Fibroblast of villous mesenchyme (primary cell): ENCODE measurements around the gene EPB41L2. TPM values are rescaled to one million over a fixed set of nuclear protein-coding genes. Genes with fewer than 3 reads are reported as not detected.

ENCODE experiments used
- DNase-seq: peaks from one replicate; pipeline ENCODE4 v3.0.0-alpha.2; 2010; ENCODE audit warnings: low read depth
- H3K4me3 ChIP-seq: 2 replicates; pipeline ENCODE4 v1.5.1; 2011; ENCODE audit warnings: low read depth, mild to moderate bottlenecking, low read length
- total RNA-seq: library from RNA; depleted of rRNA; stranded (reverse); fragments of >200 nt; gene quantifications from 2 replicates; pipeline ENCODE4 v1.2.3, GENCODE V29; 2012
- TF ChIP-seq, protein P1 (sequence below): IDR thresholded peaks from 2 replicates; pipeline ENCODE4 v1.5.1; 2012; ENCODE audit warnings: low read depth, mild to moderate bottlenecking, low read length; ENCODE audit not compliant: insufficient read depth

The EPB41L2 gene
- total RNA-seq, 1 donor = 40.2 TPM

GRCh38 chr6:130836055-130836640, 226.9 kb downstream of the EPB41L2 start:
- no peak for DNase-seq
- TF ChIP-seq, protein P1, sequence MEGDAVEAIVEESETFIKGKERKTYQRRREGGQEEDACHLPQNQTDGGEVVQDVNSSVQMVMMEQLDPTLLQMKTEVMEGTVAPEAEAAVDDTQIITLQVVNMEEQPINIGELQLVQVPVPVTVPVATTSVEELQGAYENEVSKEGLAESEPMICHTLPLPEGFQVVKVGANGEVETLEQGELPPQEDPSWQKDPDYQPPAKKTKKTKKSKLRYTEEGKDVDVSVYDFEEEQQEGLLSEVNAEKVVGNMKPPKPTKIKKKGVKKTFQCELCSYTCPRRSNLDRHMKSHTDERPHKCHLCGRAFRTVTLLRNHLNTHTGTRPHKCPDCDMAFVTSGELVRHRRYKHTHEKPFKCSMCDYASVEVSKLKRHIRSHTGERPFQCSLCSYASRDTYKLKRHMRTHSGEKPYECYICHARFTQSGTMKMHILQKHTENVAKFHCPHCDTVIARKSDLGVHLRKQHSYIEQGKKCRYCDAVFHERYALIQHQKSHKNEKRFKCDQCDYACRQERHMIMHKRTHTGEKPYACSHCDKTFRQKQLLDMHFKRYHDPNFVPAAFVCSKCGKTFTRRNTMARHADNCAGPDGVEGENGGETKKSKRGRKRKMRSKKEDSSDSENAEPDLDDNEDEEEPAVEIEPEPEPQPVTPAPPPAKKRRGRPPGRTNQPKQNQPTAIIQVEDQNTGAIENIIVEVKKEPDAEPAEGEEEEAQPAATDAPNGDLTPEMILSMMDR = no peak
- H3K4me3 ChIP-seq = no peak overlapping the region

DNA sequence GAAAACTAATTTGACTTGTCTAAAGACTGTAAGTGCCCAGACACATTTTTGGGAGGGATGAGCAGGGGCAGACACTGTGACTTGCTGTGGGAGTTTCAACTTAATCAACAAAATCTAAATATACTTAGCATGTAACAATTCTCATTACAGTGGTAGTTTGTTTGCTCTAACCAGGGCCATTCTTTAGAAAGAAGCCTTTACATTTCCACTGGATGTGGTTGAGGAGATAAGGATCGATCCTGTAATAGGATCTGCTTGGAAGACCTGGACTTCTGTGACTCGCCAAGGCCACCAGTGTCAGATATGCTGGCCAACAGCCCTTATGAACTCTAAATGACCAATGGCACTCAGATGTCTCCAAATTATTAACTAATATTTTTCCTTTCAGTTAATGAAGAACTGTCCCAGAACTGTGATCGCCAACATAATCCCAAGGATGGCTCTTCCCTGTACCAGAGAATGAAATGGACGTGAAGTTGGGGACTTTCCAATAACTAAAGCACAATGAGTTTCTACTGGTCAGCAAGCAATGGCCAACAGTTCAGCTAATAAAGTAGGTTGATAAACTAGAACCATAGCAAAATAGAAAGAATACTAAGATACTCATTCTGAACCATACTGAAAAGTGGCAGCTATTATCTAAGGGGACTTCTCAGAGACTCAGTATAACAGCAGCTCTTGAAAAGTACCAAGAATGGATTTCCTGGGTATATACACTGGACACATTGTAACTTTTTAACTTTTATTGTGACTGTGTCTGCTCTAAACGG, 228.4 kb downstream of the EPB41L2 start:
- DNase-seq = no peak
- TF ChIP-seq, protein P1 = no peak
- no peak overlapping the region for H3K4me3 ChIP-seq

DNA sequence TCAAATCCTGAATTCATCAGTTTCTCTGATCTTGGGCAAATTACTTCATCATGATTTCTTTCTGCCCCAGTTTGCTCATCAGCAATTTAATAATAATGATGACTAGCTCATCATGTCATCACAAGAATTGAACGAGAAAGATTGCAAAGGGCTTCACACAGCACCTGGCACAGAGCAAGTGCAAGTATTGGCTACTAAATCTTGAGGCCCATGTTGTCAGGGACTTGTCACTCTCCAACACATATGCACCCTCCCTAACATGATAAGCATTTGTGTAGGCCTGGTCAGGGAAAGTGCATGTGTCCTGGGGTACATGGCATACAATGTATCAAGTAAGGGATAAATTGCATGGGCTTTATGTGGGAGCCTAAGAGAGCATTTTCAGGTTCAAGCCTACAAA, 229.5 kb downstream of the EPB41L2 start:
- TF ChIP-seq, protein P1 = no peak
- no peak for DNase-seq
- H3K4me3 ChIP-seq = no peak overlapping the region

- TF ChIP-seq, protein P1 = no peak
- no peak overlapping the region for H3K4me3 ChIP-seq
- no peak for DNase-seq
Observed at GRCh38 chr6:130831607-130832006, 231.4 kb downstream of the EPB41L2 start.

DNA sequence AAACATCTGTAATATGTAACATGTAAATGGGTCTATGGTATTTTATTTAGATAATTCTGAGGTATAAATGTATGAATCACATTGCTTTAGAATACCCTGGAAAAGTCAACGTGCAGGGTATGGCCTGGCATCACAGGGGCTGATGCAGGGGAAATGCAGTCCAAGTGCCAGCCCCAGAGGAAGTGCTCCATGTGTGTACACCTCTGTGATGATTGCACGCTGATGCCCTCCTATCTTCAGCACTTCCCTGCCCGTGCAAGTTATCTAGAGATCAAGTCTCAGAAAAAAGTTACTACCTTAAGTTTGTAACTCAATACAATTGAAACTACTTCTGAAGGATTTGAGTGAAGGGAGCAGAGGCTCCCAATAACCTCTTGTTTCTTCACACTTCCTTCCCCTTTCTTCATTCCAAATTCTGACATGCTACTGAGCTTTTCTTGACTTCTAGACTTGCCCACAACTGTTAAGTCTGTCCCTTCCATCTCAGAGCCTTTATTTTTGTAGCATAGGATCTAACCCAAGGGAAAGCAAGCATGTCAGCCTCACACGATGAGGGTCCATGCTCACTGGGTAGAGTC, 233.6 kb downstream of the EPB41L2 start:
- TF ChIP-seq, protein P1 = no peak
- no peak overlapping the region for H3K4me3 ChIP-seq
- no peak for DNase-seq

- DNase-seq = no peak
- TF ChIP-seq, protein P1 = no peak
- H3K4me3 ChIP-seq = no peak within 1 kb of the TSS
Observed at GRCh38 chr6:130827247-130828149, 235.5 kb downstream of the EPB41L2 start, which contains the start of gene SMLR1. Gene SMLR1 (plus strand): TSS chr6:130827406. CDS start chr6:130827414, 8 bp downstream.
